ENCODE measurements around the gene QPRT. TPM values are rescaled to one million over a fixed set of nuclear protein-coding genes. Genes with fewer than 3 reads are reported as not detected.
"Not testable (repeated sequence)": the region's sequence is repeated elsewhere in the genome, so short reads cannot be mapped to it uniquely, and the experiment has no call there.

QPRT gene
- polyA plus RNA-seq, 3 donors: 3.2 to 18.8 (median 11.4) TPM

- H3K27ac ChIP-seq (ENCODE audit: low read depth, low read length): no peak overlapping the region
- WGBS, 3 donors: 89 to 95% (median 91%) methylated on average over 9 of the region's 9 CpGs
Measured at GRCh38 chr16:29683543-29684090, 4.6 kb downstream of the QPRT start.

- H3K27ac ChIP-seq (ENCODE audit: low read depth, low read length): no peak overlapping the region
- WGBS, 3 donors: 63 to 91% (median 76%) methylated on average over 10 of the region's 10 CpGs
Measured at GRCh38 chr16:29684679-29685078, 5.7 kb downstream of the QPRT start.

- H3K27ac ChIP-seq (ENCODE audit: low read depth, low read length): no peak overlapping the region
- 55 to 78% (median 64%) methylated on average over 9 of the region's 9 CpGs for WGBS, 3 donors
Measured at GRCh38 chr16:29686740-29687332, 7.9 kb downstream of the QPRT start.

GRCh38 chr16:29687755-29688154, 8.8 kb downstream of the QPRT start:
- H3K27ac ChIP-seq (ENCODE audit: low read depth, low read length): no peak overlapping the region
- WGBS, 3 donors: 62 to 84% (median 63%) methylated on average over 2 of the region's 2 CpGs

- WGBS, 3 donors: 88 to 90% (median 88%) methylated on average over 5 of the region's 5 CpGs
- no peak overlapping the region for H3K27ac ChIP-seq (ENCODE audit: low read depth, low read length)
Measured at GRCh38 chr16:29688172-29688571, 9.2 kb downstream of the QPRT start.

GRCh38 chr16:29689490-29690351, 10.7 kb downstream of the QPRT start:
- not testable (repeated sequence) for H3K27ac ChIP-seq (ENCODE audit: low read depth, low read length)
- WGBS, 3 donors: 75 to 95% (median 77%) methylated on average over 23 of the region's 23 CpGs

GRCh38 chr16:29692606-29693005, 13.6 kb downstream of the QPRT start:
- WGBS, 3 donors: 96 to 98% (median 97%) methylated on average over 26 of the region's 26 CpGs
- not testable (repeated sequence) for H3K27ac ChIP-seq (ENCODE audit: low read depth, low read length)

- no peak overlapping the region for H3K27ac ChIP-seq (ENCODE audit: low read depth, low read length)
- WGBS, 3 donors: 84 to 90% (median 86%) methylated on average over 41 of the region's 41 CpGs
Measured at GRCh38 chr16:29694384-29695195, 15.6 kb downstream of the QPRT start.

GRCh38 chr16:29695675-29696074, 16.7 kb downstream of the QPRT start:
- not testable (repeated sequence) for H3K27ac ChIP-seq (ENCODE audit: low read depth, low read length)
- WGBS, 3 donors: 94 to 97% (median 96%) methylated on average over 3 of the region's 3 CpGs

- WGBS, 3 donors: 92 to 93% (median 93%) methylated on average over 20 to 21 of the region's 21 CpGs
- no peak overlapping the region for H3K27ac ChIP-seq (ENCODE audit: low read depth, low read length)
Measured at GRCh38 chr16:29696881-29697331, 17.9 kb downstream of the QPRT start.

- 94 to 97% (median 96%) methylated on average over 7 of the region's 7 CpGs for WGBS, 3 donors
- H3K27ac ChIP-seq (ENCODE audit: low read depth, low read length): no peak overlapping the region
Measured at GRCh38 chr16:29697391-29697790, 18.4 kb downstream of the QPRT start.

GRCh38 chr16:29698042-29698441, 19.1 kb downstream of the QPRT start:
- no peak overlapping the region for H3K27ac ChIP-seq (ENCODE audit: low read depth, low read length)
- WGBS, 3 donors: 82 to 93% (median 91%) methylated on average over 2 of the region's 2 CpGs

- no peak overlapping the region for H3K27ac ChIP-seq (ENCODE audit: low read depth, low read length)
- 89 to 92% (median 90%) methylated on average over 17 of the region's 17 CpGs for WGBS, 3 donors
Measured at GRCh38 chr16:29698484-29699323, 19.7 kb downstream of the QPRT start.

GRCh38 chr16:29699324-29700219, 20.6 kb downstream of the QPRT start:
- WGBS, 3 donors: 65 to 80% (median 72%) methylated on average over 11 of the region's 11 CpGs
- H3K27ac ChIP-seq (ENCODE audit: low read depth, low read length): no peak overlapping the region

GRCh38 chr16:29700253-29700987, 21.4 kb downstream of the QPRT start:
- WGBS, 3 donors: 13 to 16% (median 16%) methylated on average over 14 of the region's 14 CpGs

GRCh38 chr16:29701214-29701555, 22.2 kb downstream of the QPRT start:
- no peak overlapping the region for H3K27ac ChIP-seq (ENCODE audit: low read depth, low read length)
- WGBS, 3 donors: 83 to 92% (median 90%) methylated on average over 4 to 5 of the region's 5 CpGs

More at GRCh38 chr16:29700253-29700987, 21.4 kb downstream of the QPRT start:
- no peak overlapping the region for H3K27ac ChIP-seq (ENCODE audit: low read depth, low read length)
